A549 (cell line): Measurements from ENCODE around the gene PCOLCE2.

Experiments used
- CTCF ChIP-seq: fragments of >200 bp; sonication (Bioruptor Twin); formaldehyde crosslinking; IDR thresholded peaks from 3 replicates; pipeline ENCODE4 v1.5.1; 2016
- MAX ChIP-seq: IDR thresholded peaks from 2 replicates; pipeline ENCODE4 v1.6.1; 2012
- TP53 ChIP-seq: fragments of 250-450 bp; sonication (Bioruptor Pico); IDR thresholded peaks from 2 replicates; pipeline ENCODE4 v1.5.0; 2021; ENCODE audit warnings: mild to moderate bottlenecking, moderate library complexity

- no peak for TF ChIP-seq TP53 (CRISPR knock-in tag)
- TF ChIP-seq MAX: no peak
- TF ChIP-seq CTCF: no peak
Observed at GRCh38 chr3:142897807-142898206, 8.9 kb upstream of the PCOLCE2 start.
